ENCODE measurements around the gene DOCK9.

DOCK9 gene

DNA sequence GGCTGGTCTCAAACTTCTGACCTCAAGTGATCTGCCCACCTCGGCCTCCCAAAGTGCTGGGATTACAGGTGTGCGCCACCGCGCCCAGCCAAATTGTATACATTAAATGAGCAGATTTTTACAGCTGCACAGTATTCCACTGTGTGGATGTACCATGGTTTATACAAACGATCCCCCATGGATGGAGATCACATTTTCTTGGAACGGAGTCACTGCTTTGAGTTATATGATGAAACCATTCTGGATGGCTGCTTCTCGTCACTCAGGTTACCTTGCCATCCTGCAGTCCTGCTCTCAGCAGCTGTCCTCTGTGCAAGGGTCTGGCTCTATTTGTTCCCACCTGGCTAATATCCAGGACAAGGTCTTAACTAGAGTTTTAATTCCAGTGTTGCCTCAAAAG is 186.3 kb downstream of the DOCK9 start:
- DNase-seq = no peak

DNA sequence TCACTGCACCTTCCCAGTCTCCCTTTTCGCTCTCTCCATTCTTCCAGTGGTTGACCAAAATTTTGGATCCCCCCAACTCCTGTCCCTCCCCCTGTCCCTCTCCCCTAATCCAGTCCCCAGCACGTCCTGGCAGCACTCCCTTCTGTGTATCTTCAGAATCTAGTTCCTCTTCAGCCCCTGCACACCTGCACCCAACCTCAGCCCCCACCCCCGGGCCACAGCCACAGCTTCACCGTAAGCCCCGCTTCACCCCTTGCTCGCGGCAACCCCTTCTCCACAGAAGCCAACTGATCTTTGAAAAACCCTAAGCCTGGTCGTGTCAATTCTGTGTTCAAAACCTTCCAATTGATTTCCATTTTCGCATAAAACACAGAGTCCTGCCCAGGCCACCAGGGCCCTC is 189.9 kb downstream of the DOCK9 start:
- DNase-seq = no peak

DNA sequence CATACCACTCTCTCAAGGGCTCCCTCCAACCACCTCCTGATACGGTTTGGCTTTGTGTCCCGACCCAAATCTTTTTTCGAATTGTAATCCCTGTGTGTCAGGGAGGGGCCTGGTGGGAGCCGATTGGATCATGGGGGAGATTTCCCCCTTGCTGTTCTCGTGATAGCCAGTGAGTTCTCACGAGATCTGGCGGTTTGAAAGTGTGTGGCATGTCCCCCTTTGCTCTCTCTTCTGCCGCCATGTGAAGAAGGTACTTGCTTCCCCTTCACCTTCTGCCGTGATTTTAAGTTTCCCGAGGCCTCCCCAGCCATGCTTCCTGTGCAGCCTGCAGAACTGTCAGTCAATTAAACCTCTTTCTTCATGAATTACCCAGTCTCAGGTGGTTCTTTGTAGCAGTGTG is 190.7 kb downstream of the DOCK9 start:
- no peak for DNase-seq

DNA sequence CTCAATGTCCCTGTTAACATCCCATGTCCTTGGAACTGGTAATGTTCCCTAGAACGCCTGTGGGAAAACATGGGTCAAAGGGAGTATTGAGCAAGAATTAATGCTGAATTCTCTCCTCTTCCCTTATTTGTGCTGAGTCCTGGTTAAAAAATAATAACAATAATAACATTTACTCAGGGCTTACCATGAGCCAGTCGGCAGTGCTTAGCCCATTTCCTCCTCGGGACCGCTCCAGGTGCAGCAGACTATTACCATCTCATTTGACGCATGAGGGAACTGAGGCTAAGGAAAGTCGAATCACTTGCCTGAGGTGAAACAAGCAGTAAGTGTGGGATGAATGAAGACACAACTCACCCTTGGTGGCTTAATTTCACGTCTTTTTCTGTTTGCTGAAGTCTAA is 191.8 kb downstream of the DOCK9 start:
- DNase-seq = no peak

DNA sequence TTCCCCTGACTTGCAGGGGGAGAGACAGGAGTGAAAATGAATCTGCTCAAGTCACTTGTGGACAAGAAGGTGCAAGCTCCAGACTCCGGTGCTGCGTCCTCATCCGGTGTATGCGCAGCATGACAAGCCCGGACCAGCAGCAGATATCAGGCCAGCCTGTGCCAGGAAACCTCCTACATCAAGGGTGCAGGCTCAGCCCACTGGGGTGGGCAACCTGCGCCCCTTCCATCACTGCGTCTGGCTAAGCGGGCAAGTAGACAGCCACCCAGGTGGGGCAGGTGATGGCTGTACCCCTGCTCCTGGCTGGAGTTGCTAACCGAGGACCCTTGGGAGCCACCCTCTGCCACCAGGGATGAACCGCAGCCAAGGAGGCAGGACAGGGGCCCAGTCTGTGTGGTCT is 192.5 kb downstream of the DOCK9 start:
- no peak for DNase-seq

DNA sequence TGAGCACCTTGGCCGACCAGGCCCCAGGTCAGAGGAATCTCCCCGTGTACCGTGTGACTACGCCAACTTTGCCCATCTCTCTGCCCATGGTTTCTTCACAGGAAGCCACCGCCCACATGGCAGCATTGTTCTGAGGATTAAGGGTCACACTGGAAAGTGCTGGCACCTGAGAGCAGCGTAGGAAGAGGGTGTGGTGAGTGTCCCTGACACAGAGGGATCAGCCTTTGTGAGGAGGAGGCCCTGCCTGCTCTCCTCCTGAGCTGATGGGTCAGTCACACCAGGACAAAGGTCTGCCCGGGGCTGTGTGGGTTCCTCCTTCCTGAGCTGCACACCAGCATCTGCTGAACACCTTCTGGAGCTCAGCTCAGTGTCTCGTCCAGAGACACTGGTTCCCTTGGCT is 193.2 kb downstream of the DOCK9 start:
- no peak for DNase-seq

DNA sequence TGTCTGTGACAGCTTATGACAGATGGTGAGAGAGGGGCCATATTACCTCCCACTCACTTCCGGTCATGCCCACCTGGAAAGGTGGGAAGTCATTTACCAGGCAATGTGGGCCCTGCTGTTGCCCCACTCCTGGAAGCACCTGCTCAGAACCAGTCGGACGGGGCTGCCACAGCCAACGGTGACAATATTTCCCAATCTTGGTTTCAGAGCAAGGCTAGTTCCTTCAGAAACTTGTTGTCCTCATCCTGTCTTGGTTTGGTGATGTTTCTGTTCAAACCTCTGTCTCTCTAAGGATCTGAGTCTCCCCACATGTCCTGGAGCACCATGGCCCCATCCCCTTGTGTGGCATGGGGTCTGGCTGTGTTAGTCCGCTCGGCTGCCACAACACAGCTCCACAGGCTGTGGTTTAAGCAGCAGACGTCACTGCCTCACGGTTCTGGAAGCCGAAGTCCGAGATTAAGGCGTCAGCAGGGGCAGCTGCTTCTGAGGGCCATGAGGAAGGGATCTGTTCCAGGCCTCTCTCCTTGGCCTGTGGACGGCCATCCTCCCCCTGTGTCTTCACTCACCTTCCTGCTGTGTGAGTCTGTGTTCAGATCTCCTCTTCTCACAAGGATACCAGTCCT is 193.9 kb downstream of the DOCK9 start:
- DNase-seq = no peak

DNA sequence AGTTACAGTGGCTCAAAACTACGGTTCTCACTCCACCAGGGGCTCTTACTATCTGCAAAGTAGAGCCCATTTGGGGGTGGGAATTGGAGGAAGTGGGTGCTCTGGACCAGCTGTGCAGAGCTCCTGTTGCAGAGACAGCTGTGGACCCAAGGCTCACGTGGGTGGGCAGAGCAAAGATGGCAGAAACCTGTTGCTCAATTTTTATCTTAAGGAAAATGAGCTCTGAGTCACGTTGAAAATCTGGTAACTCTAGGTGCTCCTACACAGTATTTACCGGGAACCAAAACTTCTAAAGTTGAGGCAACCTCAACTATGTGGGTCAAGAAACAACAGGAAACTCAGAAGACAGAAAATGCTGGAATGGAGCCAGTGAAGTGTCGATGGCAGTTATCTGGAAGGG is 195.2 kb downstream of the DOCK9 start:
- no peak for DNase-seq

DNA sequence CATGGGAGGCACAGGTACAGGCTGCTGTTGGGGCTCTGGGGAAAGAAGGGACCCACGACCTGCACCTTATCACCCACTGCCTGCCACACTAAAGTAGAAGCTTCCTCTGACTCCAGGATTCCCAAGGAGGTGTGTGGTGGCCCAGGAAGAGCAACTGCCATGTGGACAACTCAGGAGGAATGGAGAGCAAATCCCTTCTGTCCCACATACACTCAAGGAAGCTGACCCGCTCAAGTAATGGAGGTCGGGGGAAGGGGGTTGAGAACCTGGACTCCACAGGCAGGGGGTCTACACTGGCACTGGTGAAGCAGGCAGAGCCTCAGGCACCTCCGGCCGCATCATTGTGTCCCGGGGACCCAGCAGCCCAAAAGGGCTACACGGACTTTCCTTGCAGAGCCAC is 196.0 kb downstream of the DOCK9 start:
- DNase-seq = no peak

DNA sequence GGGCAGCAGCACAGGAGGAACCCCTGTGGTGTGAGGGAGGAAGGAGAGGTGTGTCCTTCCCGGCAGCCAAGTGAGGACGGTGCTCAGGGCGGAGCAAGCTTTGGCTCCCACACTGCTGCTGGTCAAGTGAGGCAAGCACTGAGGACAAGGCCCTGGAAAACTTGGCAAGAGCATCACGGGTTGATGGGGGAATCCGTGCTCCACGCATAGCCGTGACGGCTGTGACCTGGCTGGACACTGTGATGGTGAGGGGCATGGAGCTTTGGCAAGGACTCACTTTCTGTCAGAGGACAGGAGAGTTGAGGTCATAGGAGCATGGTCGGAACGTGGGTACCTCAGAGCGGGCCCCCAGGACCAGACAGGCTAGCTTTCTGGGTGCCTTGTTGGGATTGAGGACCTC is 196.4 kb downstream of the DOCK9 start:
- no peak for DNase-seq

DNA sequence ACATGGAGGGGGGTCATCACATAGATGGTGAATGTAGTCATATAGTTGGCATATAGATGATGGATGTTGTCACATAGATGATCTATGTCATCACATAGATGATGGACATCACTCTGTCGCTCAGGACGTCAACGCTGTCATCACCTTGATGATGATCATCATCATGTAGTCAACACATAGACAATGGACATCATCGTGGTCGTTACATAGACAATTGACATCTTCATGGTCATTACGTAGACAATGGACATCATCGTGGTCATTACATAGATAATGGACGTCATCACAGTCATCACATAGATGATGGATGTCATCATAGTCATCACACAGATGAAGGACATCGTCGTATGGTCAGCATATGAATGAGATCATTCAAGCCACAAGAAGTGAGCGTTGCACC is 196.8 kb downstream of the DOCK9 start:
- no peak for DNase-seq

DNA sequence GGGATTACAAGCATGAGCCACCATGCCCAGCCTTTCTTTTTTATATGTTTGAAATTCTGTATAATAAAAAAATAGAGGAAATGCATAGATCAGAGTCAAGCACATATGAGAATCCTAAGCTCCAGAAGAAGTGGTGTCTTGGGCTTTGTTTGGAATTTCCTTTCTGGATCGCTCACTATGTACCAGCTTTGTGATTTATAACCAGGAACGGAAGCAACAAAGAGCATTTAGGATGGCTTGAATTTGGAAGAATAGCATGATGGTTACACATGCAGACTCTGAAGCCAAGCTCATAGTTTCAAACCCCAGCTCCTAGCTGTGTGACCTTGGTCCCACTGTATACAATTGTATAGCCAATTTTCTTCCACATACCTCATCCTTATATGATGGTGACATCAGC is 197.4 kb downstream of the DOCK9 start:
- no peak for DNase-seq

DNA sequence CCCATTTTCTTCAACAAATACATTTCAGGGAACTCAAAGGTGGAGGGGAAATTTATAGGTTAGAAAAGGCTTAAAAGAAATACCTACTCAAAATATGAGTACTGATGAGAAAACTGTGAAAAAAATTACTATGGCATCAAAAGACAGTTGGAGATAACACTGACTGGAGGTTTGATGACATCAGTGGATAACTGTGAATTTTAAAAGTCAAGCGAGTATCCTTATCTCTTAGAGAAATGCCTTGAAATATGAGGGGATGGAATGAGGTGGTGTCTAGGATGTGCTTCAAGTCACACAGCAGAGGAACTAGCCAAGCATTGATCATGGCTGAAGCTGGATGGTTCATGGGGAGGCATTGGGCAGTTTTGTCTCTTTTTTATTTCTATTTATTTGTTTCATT is 198.2 kb downstream of the DOCK9 start:
- no peak for DNase-seq

DNA sequence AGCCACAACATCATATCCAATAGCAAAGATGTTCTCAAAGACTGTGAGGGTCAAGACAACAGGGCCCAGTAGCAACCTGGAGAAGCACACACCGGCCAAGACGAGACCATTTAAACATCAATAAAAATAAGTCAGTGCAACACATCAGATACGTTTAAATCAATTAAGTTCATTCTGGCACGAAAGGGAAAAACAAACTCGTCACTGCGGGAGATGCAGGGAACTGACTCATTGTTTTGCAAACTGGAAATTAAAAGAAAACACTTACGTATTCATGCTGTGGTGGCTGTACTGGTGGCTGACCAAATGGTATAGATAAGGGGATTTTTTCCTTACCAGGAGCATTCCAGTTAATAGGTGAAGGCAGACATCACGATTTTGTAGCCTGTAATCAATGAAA is 199.1 kb downstream of the DOCK9 start:
- no peak for DNase-seq

DNA sequence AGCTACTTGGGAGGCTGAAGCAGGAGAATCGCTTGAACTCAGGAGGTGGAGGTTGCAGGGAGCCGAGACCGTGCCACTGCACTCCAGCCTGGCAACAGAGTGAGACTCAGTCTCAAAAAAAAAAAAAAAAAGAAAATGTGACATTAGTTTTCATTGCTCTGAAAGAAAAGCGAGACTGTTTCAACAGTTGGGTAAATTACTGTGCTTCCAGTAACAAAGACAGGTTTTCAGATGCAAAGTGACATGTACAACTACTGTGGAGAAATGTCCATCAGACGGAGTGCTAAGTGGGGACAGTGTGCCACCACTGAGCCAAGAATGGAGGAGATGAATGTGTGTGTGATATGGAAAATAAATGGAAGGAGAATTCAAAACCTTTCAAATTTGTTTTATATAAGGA is 201.2 kb downstream of the DOCK9 start:
- DNase-seq = no peak

DNA sequence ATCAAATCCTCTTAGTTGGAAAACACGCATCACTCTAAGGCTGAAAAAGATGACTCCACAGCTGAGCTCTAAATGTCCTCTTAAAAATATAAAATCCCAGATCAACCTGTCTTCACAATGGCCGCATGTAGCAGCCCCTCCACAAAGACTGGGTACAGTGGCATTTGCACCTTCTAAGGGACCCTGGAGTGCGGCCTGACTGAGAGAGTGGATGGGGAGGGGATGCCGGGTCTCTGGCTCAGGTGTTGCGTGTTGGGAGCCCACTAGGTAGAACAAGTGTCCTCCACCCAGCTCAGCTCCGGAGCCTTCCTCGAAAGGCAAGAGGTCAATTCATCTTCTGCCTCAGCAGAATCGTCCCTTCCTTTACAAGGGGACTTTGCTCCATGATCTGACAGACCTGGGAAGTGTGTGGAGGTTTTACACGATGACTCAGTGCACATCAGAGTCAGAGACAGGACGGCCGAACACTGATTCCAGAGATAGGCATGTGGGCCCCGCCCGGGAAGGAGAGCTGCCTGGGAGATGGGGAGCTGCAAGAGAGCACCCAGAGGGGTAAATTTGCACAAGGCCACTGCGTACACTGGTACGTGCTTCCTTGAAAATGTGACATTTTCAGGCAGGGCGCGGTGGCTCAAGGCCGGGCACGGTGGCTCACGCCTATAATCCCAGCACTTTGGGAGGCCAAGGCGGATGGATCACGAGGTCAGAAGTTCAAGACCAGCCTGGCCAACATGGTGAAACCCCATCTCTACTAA is 201.8 kb downstream of the DOCK9 start:
- no peak for DNase-seq

DNA sequence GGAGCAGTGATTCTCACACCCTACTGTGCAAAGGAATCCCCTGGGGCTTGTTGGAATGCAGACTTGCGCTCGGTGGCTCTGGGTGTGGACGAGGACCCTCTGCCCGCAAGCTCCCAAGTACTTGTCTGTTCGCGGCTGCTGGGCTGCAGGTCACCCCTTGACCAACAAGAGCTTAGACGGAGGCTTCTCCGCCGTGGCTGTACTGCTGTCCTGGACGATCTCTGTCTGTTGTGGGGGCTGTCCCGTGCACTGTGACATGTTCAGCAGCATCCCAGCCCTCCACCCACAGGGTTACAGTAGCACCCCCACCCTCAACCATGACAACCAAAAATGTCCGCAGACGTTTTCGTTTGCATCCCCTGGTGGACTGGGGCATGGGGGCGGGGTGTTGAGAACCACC is 202.5 kb downstream of the DOCK9 start:
- no peak for DNase-seq

DNA sequence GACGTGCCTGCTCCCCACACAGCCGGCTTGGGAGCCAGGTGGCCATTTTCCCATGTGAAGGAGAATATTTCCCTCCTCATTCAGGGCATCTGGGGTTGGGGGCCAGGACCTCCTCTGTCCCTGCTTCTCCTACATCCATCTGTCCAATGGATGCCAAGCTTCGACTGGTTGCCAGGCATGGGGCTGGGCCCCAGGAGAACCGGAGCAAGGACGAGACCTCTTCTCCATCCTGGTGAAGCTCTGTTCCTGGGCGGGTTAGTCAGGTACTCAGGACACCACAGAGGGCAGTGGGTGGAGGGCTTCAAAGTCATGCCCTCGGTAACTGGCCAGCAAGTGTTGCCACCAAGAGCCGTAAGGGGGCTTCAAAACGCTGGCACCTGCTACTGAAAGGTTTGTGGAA is 203.1 kb downstream of the DOCK9 start:
- DNase-seq = no peak

DNA sequence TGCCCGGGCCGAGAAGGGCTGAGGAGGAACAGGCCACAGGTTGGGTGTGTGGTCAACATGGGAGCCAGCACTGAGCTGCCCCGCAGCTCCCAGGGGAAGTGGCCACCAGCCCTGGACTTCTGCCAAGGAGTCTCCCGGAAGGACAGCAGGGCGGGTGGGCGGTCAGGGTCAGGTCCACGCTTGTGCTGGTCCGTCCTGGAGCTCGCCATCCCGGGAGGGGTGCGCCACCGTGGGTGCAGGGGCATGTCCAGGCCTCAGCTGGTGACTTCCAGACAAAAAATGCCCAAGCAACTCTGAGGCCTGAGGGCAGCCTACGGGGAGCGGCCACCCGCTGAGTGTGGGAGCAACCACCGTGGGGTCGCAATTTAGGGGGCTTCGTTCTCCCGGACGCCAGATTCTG is 203.9 kb downstream of the DOCK9 start:
- no peak for DNase-seq

DNA sequence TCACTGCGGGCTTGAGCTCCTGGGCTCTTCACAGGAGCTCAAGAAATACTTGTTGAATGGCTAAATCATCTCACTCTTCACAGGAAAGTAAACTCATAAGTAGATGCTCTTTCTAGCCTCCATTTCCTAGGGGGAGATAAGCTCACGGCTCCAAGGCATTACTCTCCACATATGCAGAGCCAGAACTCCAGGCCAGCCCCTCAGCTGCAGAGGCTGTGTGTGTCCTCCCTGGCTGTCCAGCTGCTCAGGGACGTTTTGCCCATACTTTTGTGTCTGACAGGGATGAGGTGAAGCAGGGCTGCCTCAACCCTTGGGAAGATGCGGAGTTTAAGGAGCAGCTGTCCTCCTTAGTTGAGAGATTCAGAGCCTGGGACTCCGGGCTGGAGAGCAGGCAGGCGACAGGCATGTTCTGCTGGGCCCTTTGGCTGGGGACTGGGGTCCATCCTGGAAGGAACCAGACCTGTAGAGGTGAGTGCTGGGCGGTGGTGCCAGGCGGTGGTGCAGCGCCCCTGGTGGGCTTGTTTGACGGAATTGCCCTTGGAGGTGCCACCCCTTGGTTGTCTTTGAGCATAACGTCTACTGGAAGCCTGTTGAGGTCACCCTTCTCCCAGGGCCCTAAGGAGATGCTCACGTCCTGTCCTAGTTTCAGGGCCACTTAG is 204.9 kb downstream of the DOCK9 start:
- DNase-seq = no peak

DNA sequence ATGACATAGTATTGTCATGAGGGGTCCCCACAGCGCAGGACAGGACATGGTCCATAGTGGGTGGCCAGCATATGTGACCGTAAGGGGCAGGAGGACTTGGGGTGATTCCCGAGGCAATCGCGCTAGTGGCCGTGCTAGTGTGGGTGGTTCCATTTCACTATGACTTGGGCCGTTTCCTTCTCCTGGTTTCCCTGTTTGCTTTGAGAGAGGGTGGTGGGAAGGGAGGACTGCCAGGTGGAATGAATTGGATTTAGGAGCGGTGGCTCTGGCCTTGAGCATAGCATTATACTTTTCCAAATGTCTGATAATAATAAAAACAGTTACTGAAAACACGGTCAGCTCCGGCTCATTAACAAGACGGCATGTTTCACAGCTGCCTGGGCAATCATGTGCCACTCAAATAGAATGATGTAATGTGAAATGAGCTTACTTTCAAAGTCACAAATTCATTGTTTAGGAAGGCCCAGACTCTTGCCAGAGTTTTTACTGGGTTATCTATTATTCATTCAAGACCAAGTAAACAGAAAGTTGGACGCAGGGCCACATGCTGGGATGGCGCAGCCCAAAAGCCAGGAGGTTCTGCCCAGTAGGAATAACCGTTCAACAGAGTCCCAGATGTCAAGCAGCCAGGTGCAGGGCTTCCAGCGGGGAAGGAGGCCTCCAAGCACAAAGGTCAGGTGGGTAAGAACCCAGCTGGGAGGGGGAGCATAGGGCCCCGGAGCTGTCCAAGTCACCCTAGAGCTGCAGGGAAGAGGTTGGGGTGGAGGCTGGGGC is 205.8 kb downstream of the DOCK9 start:
- no peak for DNase-seq

DNA sequence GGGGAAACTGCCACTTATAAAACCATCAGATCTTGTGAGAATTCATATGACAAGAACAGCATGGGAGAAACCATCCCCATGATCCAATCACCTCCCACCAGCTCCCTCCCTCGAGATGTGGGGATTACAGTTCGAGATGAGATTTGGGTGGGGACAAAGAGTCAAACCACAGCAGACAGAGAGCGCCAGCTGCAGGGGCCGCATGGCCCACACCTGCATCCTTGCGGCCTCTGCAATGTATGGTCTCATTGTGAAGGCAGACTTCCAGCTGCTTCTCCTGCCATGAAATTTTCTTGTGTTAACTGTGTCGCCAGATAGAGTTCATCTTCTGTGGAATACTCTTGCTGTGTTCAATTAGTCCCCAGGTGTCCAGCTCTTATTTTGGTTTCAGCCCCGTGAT is 208.1 kb downstream of the DOCK9 start:
- no peak for DNase-seq

DNA sequence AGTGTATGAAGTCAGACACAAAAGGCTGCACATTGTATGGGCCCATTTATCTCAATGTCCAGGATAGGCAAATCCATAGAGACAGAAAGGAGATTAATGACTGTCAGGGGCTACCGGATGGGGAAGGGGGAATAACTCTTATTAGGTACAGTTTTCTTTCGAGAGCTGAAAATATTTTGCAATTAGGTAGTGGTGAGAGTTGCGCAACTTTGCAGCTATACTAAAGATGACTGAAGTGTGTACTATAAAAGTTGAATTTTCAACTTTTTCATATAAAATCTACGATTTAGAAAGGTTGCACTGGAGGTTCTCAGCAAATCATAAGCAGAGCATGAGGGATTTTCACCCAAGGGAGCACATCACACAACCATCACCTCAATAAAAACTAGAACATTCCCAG is 209.3 kb downstream of the DOCK9 start:
- no peak for DNase-seq

DNA sequence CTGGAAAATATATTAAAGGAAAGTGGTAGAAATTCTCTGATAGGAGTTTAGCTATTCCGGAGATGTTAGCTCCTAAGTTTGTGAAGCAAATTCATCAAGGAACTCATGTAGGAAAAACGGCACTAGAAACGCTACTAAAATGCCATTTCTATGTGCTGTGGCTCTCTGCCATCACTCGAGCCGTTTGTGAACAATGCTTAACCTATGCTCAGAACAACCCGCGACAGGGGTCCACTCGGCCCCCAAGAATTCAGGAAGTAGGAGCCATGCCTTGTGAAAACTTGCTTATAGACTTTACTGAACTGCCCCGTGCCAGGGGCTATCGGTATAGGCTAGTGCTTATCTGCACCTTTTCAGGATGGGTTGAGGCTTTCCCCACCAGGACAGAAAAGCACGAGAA is 211.2 kb downstream of the DOCK9 start:
- DNase-seq = no peak

Measured in activated T-cell treated with anti-CD3 and anti-CD28 coated beads, Interleukin-2, amount 50 U/mL, for 1 hour (primary cell).